CD14-positive monocyte (primary cell): ENCODE measurements around the gene FGA. TPM values are rescaled to one million over a fixed set of nuclear protein-coding genes. Genes with fewer than 3 reads are reported as not detected.
"Not testable (repeated sequence)": the region's sequence is repeated elsewhere in the genome, so short reads cannot be mapped to it uniquely, and the experiment has no call there.

Experiments used
- DNase-seq, 3 donors: peaks; one replicate each; pipeline ENCODE4 v3.0.0-alpha.2; 2011 to 2022
- H2AFZ ChIP-seq: 2 replicates; pipeline ENCODE4 v1.6.0; 2012; ENCODE audit warnings: mild to moderate bottlenecking, low read depth, low read length, inconsistent platforms; ENCODE audit not compliant: insufficient read depth, poor library complexity, severe bottlenecking
- H3K27ac ChIP-seq, 2 donors: 1 replicate in 1 of 2; 2 replicates in 1 of 2; pipeline ENCODE4 v1.5.1; 2012 to 2013; ENCODE audit warnings: low read length in 2 of 2, control low read depth in 1 of 2, inconsistent platforms in 1 of 2, low read depth in 1 of 2, mild to moderate bottlenecking in 1 of 2
- H3K27me3 ChIP-seq, 2 donors: one replicate each; pipeline versions ENCODE4 v1.6.0 to v1.6.1; 2011 to 2013; ENCODE audit warnings: low read length in 2 of 2; ENCODE audit not compliant: control insufficient read depth in 2 of 2, insufficient read depth in 2 of 2
- H3K36me3 ChIP-seq, 2 donors: replicated peaks in 1 of 2; 1 replicate in 1 of 2; 2 replicates in 1 of 2; pipeline versions ENCODE4 v1.5.1 to v1.6.1; 2012 to 2013; ENCODE audit warnings: low read length in 2 of 2, control low read depth in 1 of 2, inconsistent platforms in 1 of 2, mild to moderate bottlenecking in 1 of 2; ENCODE audit not compliant: insufficient read depth in 2 of 2, control insufficient read depth in 1 of 2
- H3K4me1 ChIP-seq, 2 donors: 1 replicate in 1 of 2; 2 replicates in 1 of 2; pipeline versions ENCODE4 v1.5.1 to v1.6.1; 2012 to 2013; ENCODE audit warnings: low read length in 2 of 2, control low read depth in 1 of 2, inconsistent platforms in 1 of 2, mild to moderate bottlenecking in 1 of 2, moderate library complexity in 1 of 2; ENCODE audit not compliant: insufficient read depth in 2 of 2, control insufficient read depth in 1 of 2
- H3K4me2 ChIP-seq: replicated peaks from 2 replicates; pipeline ENCODE3; 2012; ENCODE audit warnings: low read length, moderate library complexity, mild to moderate bottlenecking; ENCODE audit not compliant: poor library complexity, severe bottlenecking; ENCODE audit errors: extremely low read depth
- H3K4me3 ChIP-seq, 3 experiments: fragments of 200-600 bp in 1 of 3; sonication (generic) in 1 of 3; replicated peaks in 1 of 3; 1 replicate in 2 of 3; 2 replicates in 1 of 3; pipeline ENCODE4 v1.5.1; 2011 to 2013; ENCODE audit warnings: low read length in 3 of 3, mild to moderate bottlenecking in 3 of 3, control low read depth in 2 of 3, low read depth in 2 of 3, inconsistent platforms in 1 of 3, moderate library complexity in 1 of 3
- H3K79me2 ChIP-seq: 2 replicates; pipeline ENCODE4 v1.6.0; 2012; ENCODE audit warnings: mild to moderate bottlenecking, control low read depth, inconsistent platforms, low read length, moderate library complexity; ENCODE audit not compliant: insufficient read depth
- H3K9ac ChIP-seq: 2 replicates; pipeline ENCODE4 v1.6.0; 2017; ENCODE audit warnings: low read length, mild to moderate bottlenecking; ENCODE audit not compliant: insufficient read depth, poor library complexity, severe bottlenecking
- H3K9me3 ChIP-seq, 2 donors: replicated peaks in 1 of 2; 1 replicate in 1 of 2; 2 replicates in 1 of 2; pipeline versions ENCODE4 v1.5.1 to v1.6.1; 2012 to 2013; ENCODE audit warnings: low read length in 2 of 2, control low read depth in 1 of 2; ENCODE audit not compliant: control insufficient read depth in 1 of 2, insufficient read depth in 1 of 2
- H4K20me1 ChIP-seq: 2 replicates; pipeline ENCODE4 v1.6.0; 2012; ENCODE audit warnings: mild to moderate bottlenecking, low read length, control low read depth, moderate library complexity; ENCODE audit not compliant: insufficient read depth
- H3K27ac Mint-ChIP-seq, 7 donors: one replicate each; pipeline ENCODE4 v1.8.0; 2020; ENCODE audit warnings: mild to moderate bottlenecking in 7 of 7, mixed read lengths in 7 of 7, moderate library complexity in 6 of 7, inconsistent platforms in 2 of 7
- H3K27me3 Mint-ChIP-seq, 3 donors: one replicate each; pipeline ENCODE4 v1.8.0; 2021 to 2022; ENCODE audit warnings: low read depth in 3 of 3, mild to moderate bottlenecking in 3 of 3, mixed read lengths in 3 of 3, moderate library complexity in 3 of 3, inconsistent platforms in 1 of 3
- H3K36me3 Mint-ChIP-seq, 2 donors: one replicate each; pipeline ENCODE4 v1.8.0; 2020; ENCODE audit warnings: mixed read lengths in 2 of 2, inconsistent platforms in 1 of 2, mild to moderate bottlenecking in 1 of 2
- H3K4me1 Mint-ChIP-seq: one replicate; pipeline ENCODE4 v1.8.0; 2020; ENCODE audit warnings: mild to moderate bottlenecking, mixed read lengths
- H3K4me3 Mint-ChIP-seq, 2 donors: one replicate each; pipeline ENCODE4 v1.8.0; 2020; ENCODE audit warnings: mild to moderate bottlenecking in 2 of 2, mixed read lengths in 2 of 2, moderate library complexity in 1 of 2
- H3K9me3 Mint-ChIP-seq, 7 donors: one replicate each; pipeline ENCODE4 v1.8.0; 2020 to 2022; ENCODE audit warnings: mixed read lengths in 7 of 7, mild to moderate bottlenecking in 6 of 7, moderate library complexity in 6 of 7, inconsistent platforms in 2 of 7
- WGBS: methylation state at CpG from one replicate; pipeline ENCODE4 v1.1.5; 2013; ENCODE audit warnings: missing lambda C conversion rate; ENCODE audit not compliant: insufficient coverage; 5-methylcytosine and 5-hydroxymethylcytosine counted together
- intact Hi-C, 2 donors: fragments of 100-400 bp; cut with micrococcal nuclease; formaldehyde crosslinking; loops; one replicate each; pipeline versions ENCODE4 v1.15.0 to v1.15.1; 2023
- polyA plus RNA-seq, 3 donors: library from polyadenylated mRNA; depleted of rRNA in 1 of 3; unstranded in 2 of 3; stranded (reverse) in 1 of 3; fragments of 300-500 nt in 2 of 3; fragments of >200 nt in 1 of 3; fragmentation: Illumina TruSeq in 2 of 3; gene quantifications; 1 replicate in 2 of 3; 2 replicates in 1 of 3; pipeline ENCODE4 v1.2.3, GENCODE V29; 2012 to 2021
- TF ChIP-seq, protein P1 (sequence below): fragments of 200-600 bp; IDR thresholded peaks from one replicate; pipeline ENCODE4 v1.8.0; 2022; ENCODE audit warnings: antibody characterized with exemption, mild to moderate bottlenecking

Gene FGA
- polyA plus RNA-seq, 3 donors: not detected

DNA sequence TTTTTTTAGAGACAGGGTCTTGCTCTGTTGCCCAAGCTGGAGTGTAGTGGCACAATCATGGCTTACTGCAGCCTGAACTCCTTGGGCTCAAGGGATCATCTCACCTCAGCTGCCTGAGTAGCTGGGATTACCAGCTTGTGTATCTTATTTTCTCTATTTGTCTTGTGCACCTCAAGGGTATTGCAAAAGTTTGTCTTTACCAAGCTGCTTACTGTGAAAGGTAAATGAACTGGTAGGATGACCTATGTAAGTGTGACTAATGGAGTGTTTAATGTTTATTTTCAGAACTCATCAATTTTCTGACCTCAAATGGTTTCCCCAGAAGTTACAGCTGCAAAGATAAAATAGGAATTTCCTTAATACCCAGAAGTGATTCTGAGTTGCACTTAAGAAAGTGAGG, 5.3 kb upstream of the FGA start:
- H3K27me3 Mint-ChIP-seq: peaks cover 0 to 10% (median 2%) of the 10 kb centered on the region in 3 donors
- no peak overlapping the region for H3K9ac ChIP-seq
- H3K4me3 ChIP-seq: no peak overlapping the region
- intact Hi-C loops: no loop called here
- no peak overlapping the region for H2AFZ ChIP-seq
- H3K4me1 ChIP-seq: no peaks in the 10 kb centered on the region
- no peak overlapping the region for H3K4me3 Mint-ChIP-seq
- no peaks in the 10 kb centered on the region for H3K36me3 Mint-ChIP-seq
- no peaks in the 10 kb centered on the region for H3K9me3 ChIP-seq
- H3K27ac Mint-ChIP-seq: no peak overlapping the region
- TF ChIP-seq, protein P1, sequence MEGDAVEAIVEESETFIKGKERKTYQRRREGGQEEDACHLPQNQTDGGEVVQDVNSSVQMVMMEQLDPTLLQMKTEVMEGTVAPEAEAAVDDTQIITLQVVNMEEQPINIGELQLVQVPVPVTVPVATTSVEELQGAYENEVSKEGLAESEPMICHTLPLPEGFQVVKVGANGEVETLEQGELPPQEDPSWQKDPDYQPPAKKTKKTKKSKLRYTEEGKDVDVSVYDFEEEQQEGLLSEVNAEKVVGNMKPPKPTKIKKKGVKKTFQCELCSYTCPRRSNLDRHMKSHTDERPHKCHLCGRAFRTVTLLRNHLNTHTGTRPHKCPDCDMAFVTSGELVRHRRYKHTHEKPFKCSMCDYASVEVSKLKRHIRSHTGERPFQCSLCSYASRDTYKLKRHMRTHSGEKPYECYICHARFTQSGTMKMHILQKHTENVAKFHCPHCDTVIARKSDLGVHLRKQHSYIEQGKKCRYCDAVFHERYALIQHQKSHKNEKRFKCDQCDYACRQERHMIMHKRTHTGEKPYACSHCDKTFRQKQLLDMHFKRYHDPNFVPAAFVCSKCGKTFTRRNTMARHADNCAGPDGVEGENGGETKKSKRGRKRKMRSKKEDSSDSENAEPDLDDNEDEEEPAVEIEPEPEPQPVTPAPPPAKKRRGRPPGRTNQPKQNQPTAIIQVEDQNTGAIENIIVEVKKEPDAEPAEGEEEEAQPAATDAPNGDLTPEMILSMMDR: no peak
- no peak for DNase-seq
- H3K79me2 ChIP-seq: no peaks in the 10 kb centered on the region
- no peaks in the 10 kb centered on the region for H3K36me3 ChIP-seq
- no peaks in the 10 kb centered on the region for H4K20me1 ChIP-seq
- H3K27ac ChIP-seq: no peak overlapping the region
- no peaks in the 10 kb centered on the region for H3K27me3 ChIP-seq
- peaks cover 6% of the 10 kb centered on the region for H3K4me1 Mint-ChIP-seq
- no peak overlapping the region for H3K4me2 ChIP-seq
- H3K9me3 Mint-ChIP-seq: peaks cover 0 to 1% (median 0%) of the 10 kb centered on the region in 7 donors

DNA sequence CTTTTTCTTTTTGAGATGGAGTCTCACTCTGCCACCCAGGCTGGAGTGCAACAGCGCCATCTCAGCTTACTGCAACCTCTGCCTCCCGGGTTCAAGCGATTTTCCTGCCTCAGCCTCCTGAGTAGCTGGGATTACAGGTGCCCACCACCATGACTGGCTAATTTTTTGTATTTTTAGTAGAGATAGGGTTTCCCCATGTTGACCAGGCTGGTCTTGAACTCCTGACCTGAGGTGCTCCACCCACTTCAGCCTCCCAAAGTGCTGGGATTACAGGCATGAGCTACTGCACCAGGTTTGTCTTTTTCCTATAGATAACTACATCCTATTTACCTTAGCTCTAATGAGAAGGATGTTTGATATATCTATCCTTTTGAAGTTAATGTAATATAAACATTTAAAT, 3.8 kb upstream of the FGA start:
- H3K4me1 ChIP-seq, H3K27me3 ChIP-seq, H3K4me2 ChIP-seq, H3K4me3 ChIP-seq, H3K9me3 ChIP-seq, H3K36me3 ChIP-seq, intact Hi-C loops, H3K27ac Mint-ChIP-seq, H3K27me3 Mint-ChIP-seq, H3K27ac ChIP-seq, H3K9me3 Mint-ChIP-seq, H3K9ac ChIP-seq, H4K20me1 ChIP-seq, H3K4me3 Mint-ChIP-seq, DNase-seq, H3K36me3 Mint-ChIP-seq, H2AFZ ChIP-seq, H3K79me2 ChIP-seq, H3K4me1 Mint-ChIP-seq: not testable (repeated sequence)
- WGBS: 93% methylated on average over 3 of the region's 3 CpGs
